A549 (cell line): ENCODE measurements around the gene PRKCE. TPM values are rescaled to one million over a fixed set of nuclear protein-coding genes. Genes with fewer than 3 reads are reported as not detected.
"Not testable (repeated sequence)": the region's sequence is repeated elsewhere in the genome, so short reads cannot be mapped to it uniquely, and the experiment has no call there.

ENCODE experiments used
- ATAC-seq, 2 experiments: fragments of 200-7000 bp in 1 of 2; fragments of >200 bp in 1 of 2; cut with Nextera tagmentation in 1 of 2; cut with Tn5 transposase in 1 of 2; 3 replicates each; pipeline versions ENCODE4 v1.8.0 to v1.9.1; 2018 to 2020; ENCODE audit warnings: mild to moderate bottlenecking in 1 of 2, moderate library complexity in 1 of 2
- CTCF ChIA-PET: fragments of 300-600 bp; sonication (Branson Sonifier 250); formaldehyde crosslinking; extraction: SDS; loops from one replicate; lab custom pipeline; 2021; ENCODE audit warnings: antibody characterized with exemption, inconsistent platforms; lab: Yijun Ruan, JAX
- POLR2A ChIA-PET: fragments of 350-600 bp; formaldehyde crosslinking; extraction: SDS; loops from one replicate; lab custom pipeline; 2021; ENCODE audit warnings: antibody characterized with exemption, inconsistent platforms; lab: Yijun Ruan, JAX
- DNase-seq, 2 experiments: peaks; one replicate each; pipeline versions ENCODE4 v3.0.0 to v3.0.0-alpha.2; 2011 to 2016; ENCODE audit warnings: low read depth in 1 of 2, low spot score in 1 of 2
- FAIRE-seq: peaks from 2 replicates; lab custom pipeline; 2011; peaks lifted over from hg19 to GRCh38; lab: Jason Lieb, UNC
- H3K27ac ChIP-seq, 2 experiments: fragments of >200 bp; sonication (Bioruptor Twin); formaldehyde crosslinking; 3 replicates each; pipeline ENCODE4 v1.5.1; 2016 to 2017
- H3K4me1 ChIP-seq: fragments of >200 bp; sonication (Bioruptor Twin); formaldehyde crosslinking; 3 replicates; pipeline ENCODE4 v1.6.1; 2016
- H3K4me2 ChIP-seq: fragments of >200 bp; sonication (Bioruptor Twin); formaldehyde crosslinking; 3 replicates; pipeline ENCODE4 v1.6.1; 2016
- H3K4me3 ChIP-seq: fragments of >200 bp; sonication (Bioruptor Twin); formaldehyde crosslinking; 3 replicates; pipeline ENCODE4 v1.5.1; 2016
- H3K9me3 ChIP-seq: fragments of >200 bp; sonication (Bioruptor Twin); formaldehyde crosslinking; 3 replicates; pipeline ENCODE4 v1.6.1; 2016
- CHD4 ChIP-seq: fragments of 200-600 bp; sonication (generic); IDR thresholded peaks from 2 replicates; pipeline ENCODE4 v1.6.1; 2016; ENCODE audit warnings: antibody characterized with exemption, mild to moderate bottlenecking, borderline replicate concordance
- EHMT2 ChIP-seq: fragments of 200-600 bp; sonication (generic); IDR thresholded peaks from 2 replicates; pipeline ENCODE4 v1.6.1; 2016; ENCODE audit warnings: antibody characterized with exemption, low read depth, mild to moderate bottlenecking, moderate library complexity
- HDAC2 ChIP-seq: fragments of 200-600 bp; sonication (generic); IDR thresholded peaks from 2 replicates; pipeline ENCODE4 v1.6.1; 2016
- HOXB5 ChIP-seq: fragments of 250-450 bp; sonication (Bioruptor Pico); IDR thresholded peaks from 2 replicates; pipeline ENCODE4 v1.5.0; 2020; ENCODE audit warnings: mild to moderate bottlenecking, moderate library complexity
- MAFK ChIP-seq: fragments of 450-650 bp; IDR thresholded peaks from 2 replicates; pipeline ENCODE4 v1.6.1; 2014; ENCODE audit not compliant: partially characterized antibody
- MAZ ChIP-seq: fragments of 150-350 bp; IDR thresholded peaks from 2 replicates; pipeline ENCODE4 v1.6.1; 2014; ENCODE audit warnings: antibody characterized with exemption, low read depth, low read length, borderline replicate concordance
- NR3C1 ChIP-seq: fragments of >200 bp; sonication (Bioruptor Twin); formaldehyde crosslinking; IDR thresholded peaks from 3 replicates; pipeline ENCODE4 v1.6.1; 2017
- RCOR1 ChIP-seq: fragments of 150-350 bp; IDR thresholded peaks from 2 replicates; pipeline ENCODE4 v1.6.1; 2014; ENCODE audit warnings: antibody characterized with exemption, low read length, low read depth
- RFX5 ChIP-seq: fragments of 450-650 bp; IDR thresholded peaks from 2 replicates; pipeline ENCODE4 v1.7.1; 2014; ENCODE audit warnings: antibody characterized with exemption, mild to moderate bottlenecking, moderate library complexity
- ZC3H11A ChIP-seq: fragments of 450-650 bp; IDR thresholded peaks from 2 replicates; pipeline ENCODE4 v1.6.1; 2014; ENCODE audit warnings: antibody characterized with exemption, mild to moderate bottlenecking
- ZFP36 ChIP-seq: fragments of 450-650 bp; IDR thresholded peaks from 2 replicates; pipeline ENCODE4 v1.6.1; 2014; ENCODE audit warnings: borderline replicate concordance; ENCODE audit not compliant: partially characterized antibody
- WGBS: methylation state at CpG from one replicate; pipeline ENCODE4 v1.1.6; 2017; ENCODE audit errors: missing lambda C conversion rate; 5-methylcytosine and 5-hydroxymethylcytosine counted together
- polyA plus RNA-seq, 4 experiments: library from polyadenylated mRNA; depleted of rRNA in 3 of 4; stranded (reverse); fragments of >200 nt; fragmentation: RNase III in 1 of 4; extraction: RNeasy Plus Mini Kit Qiagen cat#74134 plus additional on column Dnase treatment in 1 of 4; gene quantifications; 2 replicates in 3 of 4; 3 replicates in 1 of 4; pipeline ENCODE4 v1.2.3, GENCODE V29; 2011 to 2017
- TF ChIP-seq, protein P1 (sequence below): fragments of >200 bp; sonication (Bioruptor Twin); formaldehyde crosslinking; IDR thresholded peaks from 2 replicates; pipeline ENCODE4 v1.6.1; 2016
- TF ChIP-seq, protein P2 (sequence below): fragments of 150-350 bp; IDR thresholded peaks from 2 replicates; pipeline ENCODE4 v1.6.1; 2014; ENCODE audit warnings: low read depth, mild to moderate bottlenecking, low read length
- TF ChIP-seq, protein P3 (sequence below): fragments of 200-600 bp; sonication (generic); IDR thresholded peaks from 2 replicates; pipeline ENCODE4 v1.6.1; 2016; ENCODE audit warnings: antibody characterized with exemption, mild to moderate bottlenecking, moderate library complexity

The PRKCE gene
- polyA plus RNA-seq, 2 of the 4 experiments (the other 2 are of a cell fraction) = 11.5 to 12.0 TPM

DNA sequence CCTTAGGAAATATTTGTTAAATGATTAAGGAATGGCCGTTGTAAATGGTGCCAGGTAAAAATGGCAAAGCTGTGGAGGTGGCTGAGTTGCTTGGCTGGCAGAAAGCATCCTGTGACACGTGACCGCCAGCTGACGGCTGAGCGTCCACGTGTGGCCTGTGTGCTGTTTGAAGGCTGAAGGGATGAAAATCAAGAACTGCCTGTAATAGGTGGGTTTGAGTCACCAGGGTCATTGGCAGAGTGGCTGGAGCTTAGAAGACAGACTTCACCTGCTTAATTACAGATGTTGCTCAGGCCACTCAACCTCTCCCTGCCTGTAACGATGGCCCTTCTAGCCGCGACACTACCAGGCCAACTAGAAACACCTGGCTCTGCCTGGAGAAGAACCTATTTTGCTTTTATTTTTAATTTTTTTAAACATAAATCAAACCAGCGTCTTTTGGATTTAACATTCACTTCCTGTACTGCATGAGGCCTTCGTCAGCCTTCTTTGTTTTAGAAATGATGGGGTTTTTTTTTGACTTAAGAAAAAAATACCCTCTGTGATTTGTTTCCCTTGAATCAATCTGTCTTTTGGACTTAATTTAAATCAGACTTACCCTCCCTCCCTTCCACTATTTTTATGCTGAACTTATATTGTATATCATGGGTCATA, 206.5 kb downstream of the PRKCE start:
- DNase-seq (no peak), FAIRE-seq (no peak), ATAC-seq (no peak)
- no peaks in the 10 kb centered on the region for H3K4me1 ChIP-seq
- no peak overlapping the region for H3K27ac ChIP-seq
- no peak overlapping the region for H3K4me3 ChIP-seq
- no peak for TF ChIP-seq ZFP36
- 93% methylated on average over 11 of the region's 11 CpGs for WGBS
- no peak overlapping the region for H3K4me2 ChIP-seq
- no peaks in the 10 kb centered on the region for H3K9me3 ChIP-seq
- ChIA-PET POLR2A (no interaction called here), CTCF (interaction anchor here (0.6 kb wide), 1 partner anchor 83 kb away, joined by 3 read pairs; no protein-coding TSS in a partner anchor)

DNA sequence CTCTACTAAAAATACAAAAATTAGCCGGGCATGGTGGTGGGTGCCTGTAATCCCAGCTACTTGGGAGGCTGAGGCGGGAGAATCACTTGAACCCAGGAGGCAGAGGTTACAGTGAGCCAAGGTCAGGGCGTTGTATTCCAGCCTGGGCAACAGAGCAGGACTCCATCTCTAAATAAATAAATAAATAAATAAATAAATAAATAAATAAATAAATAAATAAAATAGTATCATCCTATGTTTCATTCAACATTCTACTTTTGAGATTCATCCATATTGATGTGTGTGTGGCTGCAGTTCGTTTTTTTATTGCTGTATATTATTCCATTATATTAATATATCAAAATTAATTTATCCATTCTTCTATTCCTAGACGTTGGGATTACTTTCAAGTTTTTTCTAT, 207.4 kb downstream of the PRKCE start:
- H3K4me1 ChIP-seq, H3K4me3 ChIP-seq, H3K9me3 ChIP-seq, DNase-seq, FAIRE-seq, H3K4me2 ChIP-seq, CTCF ChIA-PET, H3K27ac ChIP-seq, POLR2A ChIA-PET, ATAC-seq: not testable (repeated sequence)
- peak; percentile 94 for TF ChIP-seq ZC3H11A
- WGBS = 76% methylated on average over 5 of the region's 5 CpGs

DNA sequence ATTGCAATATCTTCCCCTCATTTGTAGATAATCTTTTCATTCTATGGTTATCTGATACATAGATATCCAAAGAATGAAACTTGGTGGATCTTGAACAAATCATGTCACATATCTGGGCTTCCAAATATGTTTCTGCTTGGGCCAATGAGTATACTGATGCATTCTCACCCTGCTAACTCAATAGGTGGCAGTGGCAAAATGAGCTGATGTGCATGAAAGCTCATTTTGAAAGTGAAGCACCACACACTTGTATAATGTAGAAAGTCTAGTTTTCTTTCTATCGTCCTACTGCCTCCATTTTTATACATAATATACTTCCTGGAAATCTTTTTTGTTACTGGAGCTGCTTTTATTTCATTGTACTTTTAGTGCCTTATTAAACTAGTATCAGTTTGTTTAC, 208.2 kb downstream of the PRKCE start:
- ATAC-seq = no peak
- H3K4me3 ChIP-seq = no peak overlapping the region
- ChIA-PET POLR2A (interaction anchor here (0.6 kb wide), 1 partner anchor 52 kb away, joined by 3 read pairs; no protein-coding TSS in a partner anchor), CTCF (interaction anchor here (1.2 kb wide), 1 partner anchor 9 kb away, joined by 6 read pairs; no protein-coding TSS in a partner anchor)
- WGBS = 71% methylated on average over 1 of the region's 1 CpG
- FAIRE-seq = no peak
- TF ChIP-seq EHMT2 (no peak), CHD4 (no peak), RCOR1 (no peak), MAFK (no peak), HOXB5 (CRISPR knock-in tag) (no peak), NR3C1 (no peak), HDAC2 (no peak), MAZ (no peak), RFX5 (no peak)
- TF ChIP-seq, protein P1, sequence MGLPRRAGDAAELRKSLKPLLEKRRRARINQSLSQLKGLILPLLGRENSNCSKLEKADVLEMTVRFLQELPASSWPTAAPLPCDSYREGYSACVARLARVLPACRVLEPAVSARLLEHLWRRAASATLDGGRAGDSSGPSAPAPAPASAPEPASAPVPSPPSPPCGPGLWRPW = no peak
- TF ChIP-seq, protein P2, sequence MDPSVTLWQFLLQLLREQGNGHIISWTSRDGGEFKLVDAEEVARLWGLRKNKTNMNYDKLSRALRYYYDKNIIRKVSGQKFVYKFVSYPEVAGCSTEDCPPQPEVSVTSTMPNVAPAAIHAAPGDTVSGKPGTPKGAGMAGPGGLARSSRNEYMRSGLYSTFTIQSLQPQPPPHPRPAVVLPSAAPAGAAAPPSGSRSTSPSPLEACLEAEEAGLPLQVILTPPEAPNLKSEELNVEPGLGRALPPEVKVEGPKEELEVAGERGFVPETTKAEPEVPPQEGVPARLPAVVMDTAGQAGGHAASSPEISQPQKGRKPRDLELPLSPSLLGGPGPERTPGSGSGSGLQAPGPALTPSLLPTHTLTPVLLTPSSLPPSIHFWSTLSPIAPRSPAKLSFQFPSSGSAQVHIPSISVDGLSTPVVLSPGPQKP = no peak
- TF ChIP-seq, protein P3, sequence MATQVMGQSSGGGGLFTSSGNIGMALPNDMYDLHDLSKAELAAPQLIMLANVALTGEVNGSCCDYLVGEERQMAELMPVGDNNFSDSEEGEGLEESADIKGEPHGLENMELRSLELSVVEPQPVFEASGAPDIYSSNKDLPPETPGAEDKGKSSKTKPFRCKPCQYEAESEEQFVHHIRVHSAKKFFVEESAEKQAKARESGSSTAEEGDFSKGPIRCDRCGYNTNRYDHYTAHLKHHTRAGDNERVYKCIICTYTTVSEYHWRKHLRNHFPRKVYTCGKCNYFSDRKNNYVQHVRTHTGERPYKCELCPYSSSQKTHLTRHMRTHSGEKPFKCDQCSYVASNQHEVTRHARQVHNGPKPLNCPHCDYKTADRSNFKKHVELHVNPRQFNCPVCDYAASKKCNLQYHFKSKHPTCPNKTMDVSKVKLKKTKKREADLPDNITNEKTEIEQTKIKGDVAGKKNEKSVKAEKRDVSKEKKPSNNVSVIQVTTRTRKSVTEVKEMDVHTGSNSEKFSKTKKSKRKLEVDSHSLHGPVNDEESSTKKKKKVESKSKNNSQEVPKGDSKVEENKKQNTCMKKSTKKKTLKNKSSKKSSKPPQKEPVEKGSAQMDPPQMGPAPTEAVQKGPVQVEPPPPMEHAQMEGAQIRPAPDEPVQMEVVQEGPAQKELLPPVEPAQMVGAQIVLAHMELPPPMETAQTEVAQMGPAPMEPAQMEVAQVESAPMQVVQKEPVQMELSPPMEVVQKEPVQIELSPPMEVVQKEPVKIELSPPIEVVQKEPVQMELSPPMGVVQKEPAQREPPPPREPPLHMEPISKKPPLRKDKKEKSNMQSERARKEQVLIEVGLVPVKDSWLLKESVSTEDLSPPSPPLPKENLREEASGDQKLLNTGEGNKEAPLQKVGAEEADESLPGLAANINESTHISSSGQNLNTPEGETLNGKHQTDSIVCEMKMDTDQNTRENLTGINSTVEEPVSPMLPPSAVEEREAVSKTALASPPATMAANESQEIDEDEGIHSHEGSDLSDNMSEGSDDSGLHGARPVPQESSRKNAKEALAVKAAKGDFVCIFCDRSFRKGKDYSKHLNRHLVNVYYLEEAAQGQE = no peak
- H3K9me3 ChIP-seq = no peaks in the 10 kb centered on the region
- DNase-seq = no peak
- no peaks in the 10 kb centered on the region for H3K4me1 ChIP-seq
- H3K27ac ChIP-seq = no peak overlapping the region
- no peak overlapping the region for H3K4me2 ChIP-seq
